Measurements from ENCODE around the gene PIF1.

The PIF1 gene, protein sequence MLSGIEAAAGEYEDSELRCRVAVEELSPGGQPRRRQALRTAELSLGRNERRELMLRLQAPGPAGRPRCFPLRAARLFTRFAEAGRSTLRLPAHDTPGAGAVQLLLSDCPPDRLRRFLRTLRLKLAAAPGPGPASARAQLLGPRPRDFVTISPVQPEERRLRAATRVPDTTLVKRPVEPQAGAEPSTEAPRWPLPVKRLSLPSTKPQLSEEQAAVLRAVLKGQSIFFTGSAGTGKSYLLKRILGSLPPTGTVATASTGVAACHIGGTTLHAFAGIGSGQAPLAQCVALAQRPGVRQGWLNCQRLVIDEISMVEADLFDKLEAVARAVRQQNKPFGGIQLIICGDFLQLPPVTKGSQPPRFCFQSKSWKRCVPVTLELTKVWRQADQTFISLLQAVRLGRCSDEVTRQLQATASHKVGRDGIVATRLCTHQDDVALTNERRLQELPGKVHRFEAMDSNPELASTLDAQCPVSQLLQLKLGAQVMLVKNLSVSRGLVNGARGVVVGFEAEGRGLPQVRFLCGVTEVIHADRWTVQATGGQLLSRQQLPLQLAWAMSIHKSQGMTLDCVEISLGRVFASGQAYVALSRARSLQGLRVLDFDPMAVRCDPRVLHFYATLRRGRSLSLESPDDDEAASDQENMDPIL

DNA sequence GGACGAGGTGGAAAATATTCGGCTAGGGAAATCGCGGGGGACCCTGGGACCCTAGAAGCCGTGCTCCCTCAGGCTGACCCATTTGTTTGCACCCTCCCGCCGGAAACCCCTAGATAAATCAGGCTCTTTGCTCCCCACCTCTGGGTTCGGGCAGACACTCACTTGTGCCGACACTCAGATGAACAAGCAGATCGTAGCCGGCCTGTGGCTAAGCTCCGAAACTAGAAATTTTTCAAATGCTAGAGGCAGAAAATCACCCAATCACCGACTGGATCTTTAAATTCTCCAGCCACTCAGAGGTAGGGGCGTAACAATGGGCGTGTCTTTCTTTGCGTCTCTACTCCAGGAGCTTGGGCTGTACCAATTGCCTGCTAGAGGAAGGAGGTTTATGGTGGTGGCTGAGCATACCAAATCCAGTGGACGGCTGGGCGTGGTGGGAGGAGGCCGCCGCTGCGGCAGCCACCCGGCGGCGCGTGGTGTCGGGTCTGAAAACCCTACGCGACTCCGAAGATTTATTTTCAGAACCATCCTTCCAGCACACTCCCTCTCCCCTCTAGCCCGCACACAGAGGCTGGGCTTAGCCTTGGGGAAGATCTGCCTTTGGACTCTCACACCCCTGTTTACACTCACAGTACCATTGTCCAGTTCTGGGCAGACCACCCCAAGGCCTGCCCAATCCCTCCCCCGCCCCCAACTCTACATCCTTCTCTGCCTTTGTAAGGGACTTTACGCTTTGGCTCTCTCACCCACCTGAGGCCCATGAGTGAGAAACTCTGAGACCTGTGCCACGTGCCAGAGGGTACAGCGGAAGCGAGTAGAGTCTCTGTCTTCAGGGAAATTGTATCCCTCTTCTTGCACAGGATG, at the start of gene PIF1:
Gene PIF1, minus strand, starts transcription at position 217 of the 864 bp plus-strand sequence. CDS start 1,312 bp downstream, outside the sequence.
- in situ Hi-C loops (cut with MboI; ENCODE audit: low sequenced_read_pairs) = no loop called here

DNA sequence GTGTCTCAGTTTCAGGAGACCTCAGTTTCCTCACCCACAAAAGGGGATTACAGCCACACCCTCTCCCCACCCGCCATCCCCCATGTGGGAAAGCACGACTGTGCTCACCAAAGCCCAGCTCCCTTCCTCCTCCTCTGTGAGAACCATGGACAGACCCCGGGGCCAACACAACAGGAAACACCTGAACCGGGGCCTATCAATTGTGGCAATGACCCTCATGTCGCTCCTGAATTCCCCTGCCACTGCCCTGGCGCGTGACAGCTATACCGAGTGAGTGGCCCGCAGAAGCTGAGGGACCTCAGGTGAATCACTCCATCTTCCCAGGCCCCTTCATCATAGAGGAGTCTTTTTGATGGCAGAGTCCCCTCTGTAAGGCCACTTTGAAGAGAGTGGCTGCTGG, 44.9 kb upstream of the PIF1 start:
- in situ Hi-C loops (cut with MboI; ENCODE audit: low sequenced_read_pairs) = no loop called here

DNA sequence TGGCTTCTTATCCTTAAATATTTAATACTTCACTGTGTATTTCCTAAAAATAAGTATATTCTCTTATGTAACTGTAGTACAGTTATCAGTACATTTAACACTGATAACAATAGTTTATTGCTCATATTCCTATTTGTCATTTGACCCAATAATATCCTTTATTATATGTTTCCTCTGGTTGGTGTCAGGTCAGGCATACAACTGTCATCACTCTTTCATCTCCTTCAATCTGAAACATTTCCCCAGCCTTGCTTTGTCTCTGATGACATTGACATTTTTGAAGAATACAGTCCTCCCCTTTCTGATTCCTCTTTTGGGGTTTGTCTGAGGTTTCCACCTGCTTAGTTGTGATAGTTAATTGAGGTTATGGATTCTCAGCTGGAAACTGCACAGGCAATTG, 44.1 kb upstream of the PIF1 start:
- in situ Hi-C loops (cut with MboI; ENCODE audit: low sequenced_read_pairs) = no loop called here

DNA sequence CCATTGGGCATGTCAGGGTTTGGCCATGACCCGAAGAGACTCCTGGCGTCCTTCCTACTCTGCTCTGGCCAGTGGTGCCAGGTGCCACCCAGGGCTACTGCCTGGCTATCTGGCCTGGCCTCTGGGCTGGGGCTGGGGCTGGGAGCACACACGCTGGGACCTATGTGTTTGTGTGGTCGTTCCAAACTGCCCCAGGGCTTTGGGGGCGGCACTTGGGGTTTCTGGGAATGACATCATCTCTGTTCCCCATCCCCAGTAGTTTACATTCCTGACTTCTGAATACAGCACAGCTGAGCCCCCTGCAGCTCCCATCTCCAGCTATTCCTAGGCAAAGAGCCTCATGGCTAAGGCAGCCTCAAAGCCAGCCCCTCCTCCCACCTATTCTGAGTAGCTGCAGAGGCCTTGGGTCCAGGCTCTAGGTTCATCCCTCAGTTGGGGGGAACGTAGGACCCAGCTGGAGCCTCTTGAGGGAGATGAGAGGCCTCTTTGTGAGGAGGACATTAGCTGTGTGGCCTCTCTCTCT, 40.6 kb upstream of the PIF1 start:
- in situ Hi-C loops (cut with MboI; ENCODE audit: low sequenced_read_pairs) = no loop called here

DNA sequence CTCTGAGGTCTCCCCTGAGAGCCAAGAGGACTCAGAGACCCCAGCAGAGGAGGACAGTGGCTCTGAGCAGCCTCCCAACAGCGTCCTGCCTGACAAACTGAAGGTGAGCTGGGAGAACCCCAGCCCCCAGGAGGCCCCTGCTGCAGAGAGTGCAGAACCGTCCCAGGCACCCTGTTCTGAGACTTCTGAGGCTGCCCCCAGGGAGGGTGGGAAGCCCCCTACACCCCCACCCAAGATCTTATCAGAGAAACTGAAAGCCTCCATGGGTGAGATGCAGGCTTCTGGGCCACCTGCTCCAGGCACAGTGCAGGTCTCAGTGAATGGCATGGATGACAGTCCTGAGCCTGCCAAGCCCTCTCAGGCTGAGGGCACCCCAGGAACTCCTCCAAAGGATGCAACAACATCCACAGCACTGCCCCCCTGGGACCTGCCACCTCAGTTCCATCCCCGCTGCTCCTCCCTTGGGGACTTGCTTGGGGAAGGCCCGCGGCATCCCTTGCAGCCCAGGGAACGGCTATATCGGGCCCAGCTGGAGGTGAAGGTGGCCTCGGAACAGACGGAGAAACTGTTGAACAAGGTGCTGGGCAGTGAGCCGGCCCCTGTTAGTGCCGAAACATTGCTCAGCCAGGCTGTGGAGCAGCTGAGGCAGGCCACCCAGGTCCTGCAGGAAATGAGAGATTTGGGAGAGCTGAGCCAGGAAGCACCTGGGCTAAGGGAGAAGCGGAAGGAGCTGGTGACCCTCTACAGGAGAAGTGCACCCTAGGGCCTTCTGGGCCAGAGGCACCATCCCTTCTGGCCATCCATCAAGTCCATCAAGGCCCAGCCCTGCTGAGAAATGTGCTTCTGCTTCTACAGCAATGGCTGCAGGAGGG, 39.9 kb upstream of the PIF1 start:
- in situ Hi-C loops (cut with MboI; ENCODE audit: low sequenced_read_pairs) = no loop called here

DNA sequence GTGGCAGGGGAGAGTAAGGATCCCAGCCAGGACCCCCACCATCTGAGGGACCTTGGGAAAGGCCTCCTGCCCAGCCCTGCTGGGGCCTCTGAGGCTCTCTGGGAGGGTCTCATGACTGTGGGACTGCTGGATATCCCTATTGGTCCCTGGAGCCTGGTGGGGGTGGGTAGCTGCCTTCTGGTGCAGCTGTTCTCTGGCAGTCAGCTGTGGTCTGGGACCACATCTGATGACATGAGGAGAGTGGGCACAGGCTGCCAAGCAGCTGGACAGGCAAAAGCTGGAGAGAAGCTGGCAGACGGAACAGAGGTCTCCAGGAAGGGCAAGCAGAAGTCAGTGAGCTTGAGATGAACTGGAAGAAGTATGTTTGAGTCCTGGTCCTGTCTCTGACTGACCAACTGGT, 38.6 kb upstream of the PIF1 start:
- in situ Hi-C loops (cut with MboI; ENCODE audit: low sequenced_read_pairs) = no loop called here

DNA sequence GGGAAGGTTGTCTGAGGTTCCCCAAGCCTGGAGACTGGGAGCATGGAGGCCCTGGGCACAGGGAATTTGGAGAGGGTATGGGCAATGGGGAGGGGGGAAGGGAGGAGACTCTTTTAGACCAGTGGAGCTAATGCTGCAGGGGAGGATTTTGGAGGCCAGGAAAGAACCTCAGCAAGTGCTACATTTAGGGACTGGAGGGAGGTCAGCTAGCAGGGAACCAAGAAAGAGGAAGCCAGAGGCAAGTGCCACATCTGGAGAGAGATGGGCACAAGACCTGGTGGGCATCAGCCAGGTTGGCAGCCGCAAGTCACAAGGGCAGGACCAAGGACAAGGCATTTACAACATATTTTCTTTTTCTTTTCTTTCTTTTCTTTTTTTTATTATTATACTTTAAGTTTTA, 37.0 kb upstream of the PIF1 start:
- in situ Hi-C loops (cut with MboI; ENCODE audit: low sequenced_read_pairs) = no loop called here

DNA sequence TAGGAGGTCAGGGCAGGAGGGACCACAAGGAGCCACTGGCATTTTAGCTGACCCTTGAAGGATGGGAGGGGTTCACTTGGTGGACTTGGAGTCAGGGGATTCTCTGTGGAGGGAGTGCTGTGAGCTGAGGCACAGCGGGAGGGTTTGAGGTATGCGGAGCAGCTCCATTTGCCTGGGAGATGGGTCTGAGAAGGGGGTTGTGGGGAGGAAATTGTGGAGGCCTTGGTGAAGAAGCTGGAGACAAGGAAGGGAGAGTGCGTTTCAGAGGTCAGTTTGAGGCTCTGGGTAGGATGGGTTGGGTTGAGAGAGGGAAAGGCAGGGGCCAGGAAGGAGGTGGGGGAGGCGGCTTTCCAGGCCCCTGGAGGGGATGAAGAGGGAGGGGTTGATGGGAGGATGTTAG, 36.5 kb upstream of the PIF1 start:
- in situ Hi-C loops (cut with MboI; ENCODE audit: low sequenced_read_pairs) = no loop called here

DNA sequence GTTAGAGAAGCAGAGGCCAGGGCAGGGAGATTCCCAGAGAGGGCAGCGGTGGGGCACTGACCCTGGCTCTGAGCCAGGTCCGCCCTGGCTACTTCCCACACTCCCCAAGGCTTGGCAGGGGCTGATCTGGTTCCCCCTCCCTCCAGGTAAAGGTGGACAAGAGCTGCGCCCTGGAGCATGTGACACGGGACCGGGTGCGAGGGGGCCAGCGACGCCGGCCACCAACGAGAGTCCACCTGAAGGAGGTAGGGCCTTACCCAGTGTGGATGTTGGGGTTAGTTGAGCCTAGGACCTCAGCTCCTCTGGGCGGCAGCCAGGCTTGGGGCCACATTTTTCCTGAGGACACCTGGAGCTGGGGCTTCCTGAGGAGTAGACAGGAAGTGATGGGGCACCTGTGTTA, 35.9 kb upstream of the PIF1 start:
- in situ Hi-C loops (cut with MboI; ENCODE audit: low sequenced_read_pairs) = no loop called here

DNA sequence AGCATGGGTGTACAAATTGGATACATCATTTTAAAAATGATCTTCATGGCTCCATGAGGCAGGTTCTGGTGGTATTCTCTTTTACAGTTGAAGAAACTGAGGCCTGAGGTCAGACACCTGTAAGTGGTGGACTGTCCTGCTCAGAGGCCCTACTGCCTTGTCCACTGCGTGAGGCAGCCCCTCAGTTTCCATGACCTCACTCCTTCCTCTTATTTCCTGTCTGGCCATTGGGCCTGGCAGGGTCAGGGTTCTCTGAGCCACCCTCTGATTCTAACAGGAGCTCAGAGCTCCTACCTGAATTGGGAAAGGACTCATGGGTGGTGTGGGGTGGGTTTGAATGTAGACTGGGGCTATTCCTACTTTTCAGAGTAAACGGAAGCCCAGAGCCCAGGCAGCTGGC, 33.8 kb upstream of the PIF1 start:
- in situ Hi-C loops (cut with MboI; ENCODE audit: low sequenced_read_pairs) = no loop called here

DNA sequence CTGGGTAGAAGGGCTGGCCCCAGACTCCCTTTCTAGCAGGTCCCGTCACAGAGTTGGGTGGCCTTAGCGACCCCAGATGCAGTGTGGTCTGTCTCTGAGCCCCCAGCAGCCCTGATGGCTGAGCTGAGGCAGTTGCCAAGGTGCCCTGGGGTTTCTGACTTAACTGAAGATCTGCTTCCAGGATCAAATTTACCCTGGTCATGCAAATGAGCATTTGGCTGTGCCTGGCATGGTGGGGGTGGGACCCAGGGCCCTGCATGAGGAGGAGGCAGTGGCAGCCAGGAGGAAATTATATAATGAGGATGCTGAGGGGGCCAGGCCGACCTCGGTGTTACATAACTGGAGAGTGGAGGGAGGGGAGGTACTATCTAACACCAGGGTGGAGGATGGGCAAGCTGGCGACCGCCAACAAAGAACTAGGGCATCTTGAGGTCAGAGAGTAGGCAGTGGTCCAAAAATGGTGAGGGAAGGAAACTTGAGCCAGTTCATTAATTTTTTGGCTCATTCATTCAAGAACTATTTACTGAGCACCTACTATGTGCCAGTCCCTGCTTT, 32.7 kb upstream of the PIF1 start:
- in situ Hi-C loops (cut with MboI; ENCODE audit: low sequenced_read_pairs) = no loop called here

DNA sequence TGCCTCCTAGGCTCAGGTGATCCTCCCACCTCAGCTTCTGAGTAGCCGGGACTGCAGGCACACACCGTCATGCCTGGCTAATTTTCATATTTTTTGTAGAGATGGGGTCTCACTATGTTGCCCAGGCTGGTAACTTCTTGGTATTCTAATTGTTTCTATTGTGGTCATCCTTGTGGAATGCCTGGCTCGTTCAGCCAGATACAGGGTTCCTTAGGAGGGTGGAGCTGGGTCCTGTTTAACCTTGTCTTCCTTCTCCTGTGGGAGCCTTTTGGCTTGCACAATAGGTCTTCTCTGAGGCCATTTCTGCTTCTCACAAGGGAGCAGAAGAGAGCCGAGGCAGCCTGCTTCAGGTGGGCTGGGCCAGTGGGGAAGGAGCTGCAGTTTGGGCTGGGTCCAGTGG, 32.0 kb upstream of the PIF1 start:
- in situ Hi-C loops (cut with MboI; ENCODE audit: low sequenced_read_pairs) = no loop called here

DNA sequence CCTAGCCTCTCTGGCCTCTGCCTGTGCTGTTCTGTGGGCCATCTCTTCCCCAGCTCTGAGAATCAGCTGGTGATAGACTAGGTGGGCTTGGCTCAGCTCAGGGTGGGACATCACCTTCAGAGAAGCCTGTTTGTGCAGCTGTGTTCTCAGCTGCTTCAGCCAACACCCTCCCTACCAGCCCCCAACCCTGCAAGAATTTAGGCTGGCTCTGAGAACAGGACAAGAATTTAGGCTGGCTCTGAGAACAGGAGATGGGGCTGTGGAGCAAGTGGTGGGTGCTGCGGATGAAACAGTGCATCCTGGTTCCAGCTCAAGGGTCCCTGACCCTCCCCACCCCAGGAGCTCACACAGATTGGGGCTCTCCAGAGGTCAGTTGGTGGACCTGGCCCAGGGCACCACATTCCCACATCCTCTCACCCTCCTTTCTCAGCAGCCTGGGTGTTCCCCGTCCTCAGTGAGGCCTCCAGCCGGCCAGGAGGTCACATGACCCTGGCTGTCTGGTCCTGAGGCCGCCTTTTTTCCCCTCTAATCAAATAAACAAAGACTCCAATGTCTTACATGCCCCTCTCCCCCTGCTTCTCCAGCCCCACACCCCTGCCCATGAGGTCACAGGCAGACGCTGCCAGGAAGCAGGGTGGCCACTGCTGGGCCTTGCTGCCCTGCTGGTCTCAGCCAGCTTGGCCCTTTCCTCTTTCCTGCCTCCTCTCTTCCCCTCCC, 31.1 kb upstream of the PIF1 start:
- in situ Hi-C loops (cut with MboI; ENCODE audit: low sequenced_read_pairs) = no loop called here

DNA sequence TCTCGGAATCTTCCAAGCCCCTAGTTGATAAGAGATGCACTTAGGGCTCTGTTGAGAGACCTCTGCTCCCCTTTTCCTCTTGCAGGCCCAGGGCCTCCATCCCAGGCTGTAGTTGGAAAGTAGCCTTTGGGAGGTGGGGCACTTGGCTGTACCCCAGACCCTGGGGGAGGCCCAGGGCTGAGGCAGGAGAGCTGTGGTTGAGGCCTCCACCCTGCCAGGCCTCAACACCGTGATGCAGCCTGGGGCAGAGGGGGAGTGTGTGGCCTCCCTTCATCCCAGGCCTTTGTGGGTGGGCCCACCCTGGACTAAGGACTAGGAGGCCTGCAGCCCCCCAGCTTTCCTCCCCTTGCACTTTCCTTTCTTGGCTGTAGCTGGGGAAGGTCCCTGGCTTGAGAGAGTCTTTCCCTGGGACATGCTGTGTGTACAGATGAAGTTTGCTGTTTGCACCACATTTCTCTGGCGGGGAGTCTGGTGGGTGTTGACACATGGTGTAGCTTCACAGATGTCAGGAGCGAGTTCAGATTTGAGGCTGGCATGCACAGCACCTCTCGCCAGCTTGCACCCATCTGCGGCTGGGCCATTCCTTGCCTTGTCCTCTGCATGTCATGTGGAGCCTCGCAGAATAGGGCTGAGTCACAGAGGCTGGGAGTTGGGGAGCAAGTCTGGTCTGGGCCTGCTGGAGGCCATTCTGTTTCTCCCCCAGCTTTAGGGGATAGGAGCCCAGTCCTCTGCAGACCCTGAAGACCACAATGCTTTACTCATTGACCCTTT, 29.9 kb upstream of the PIF1 start:
- in situ Hi-C loops (cut with MboI; ENCODE audit: low sequenced_read_pairs) = no loop called here

DNA sequence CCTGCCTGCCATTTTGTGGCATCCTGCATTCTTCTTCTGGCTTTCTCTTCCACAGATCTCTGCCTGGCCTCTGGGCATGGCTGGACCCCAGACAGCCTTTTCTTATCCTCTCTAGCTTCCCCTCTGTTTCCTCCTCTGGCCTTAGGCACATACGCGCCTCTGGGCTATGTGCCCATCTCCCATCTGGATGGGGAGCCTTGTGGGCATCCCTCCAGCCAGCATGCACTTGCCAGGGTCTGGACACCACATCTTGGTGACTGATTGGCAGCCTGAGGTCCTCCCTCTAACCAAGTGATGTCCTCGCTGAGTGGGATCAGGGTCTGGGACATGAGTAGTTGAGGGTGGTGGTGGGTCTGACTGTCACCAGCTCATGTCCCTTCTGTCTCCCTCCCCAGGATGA, 29.1 kb upstream of the PIF1 start:
- in situ Hi-C loops (cut with MboI; ENCODE audit: low sequenced_read_pairs) = no loop called here

DNA sequence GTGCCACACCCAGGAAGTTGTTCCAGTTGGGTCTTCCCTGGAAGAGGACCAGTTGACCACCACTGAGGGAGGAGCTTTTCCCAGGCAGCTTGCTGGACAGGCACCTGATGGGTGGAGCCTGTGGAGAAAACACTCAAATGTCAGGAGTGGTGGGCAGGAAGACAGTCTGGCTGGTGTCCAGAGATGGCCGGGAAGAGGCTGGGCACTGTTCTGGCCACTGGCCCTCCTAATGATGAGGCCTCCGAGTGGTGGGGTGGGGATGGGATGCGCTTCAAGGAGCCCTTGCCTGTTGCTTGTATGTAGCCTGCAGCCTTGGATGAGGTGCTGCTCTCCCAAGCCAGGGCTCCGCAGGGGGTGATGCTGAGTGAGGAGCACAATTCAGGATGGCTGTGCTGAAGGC, 28.6 kb upstream of the PIF1 start:
- in situ Hi-C loops (cut with MboI; ENCODE audit: low sequenced_read_pairs) = no loop called here

DNA sequence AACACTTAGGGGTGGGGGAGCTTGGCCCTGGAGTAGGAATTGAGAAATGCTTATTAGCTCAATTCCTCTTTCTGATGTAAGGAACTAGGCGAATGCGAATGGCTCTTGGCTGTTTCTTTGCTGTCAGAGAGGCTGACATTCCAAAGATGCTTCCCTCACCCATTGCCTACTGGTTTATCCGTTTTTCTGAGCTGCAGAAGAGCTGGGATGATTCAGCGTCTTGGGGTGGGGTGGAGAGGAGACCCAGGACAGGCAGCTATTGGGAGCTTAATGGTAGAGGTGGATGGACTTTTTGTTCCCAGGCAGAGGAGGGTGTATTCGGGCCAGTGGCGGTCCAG, 26.0 kb upstream of the PIF1 start:
- in situ Hi-C loops (cut with MboI; ENCODE audit: low sequenced_read_pairs) = no loop called here

DNA sequence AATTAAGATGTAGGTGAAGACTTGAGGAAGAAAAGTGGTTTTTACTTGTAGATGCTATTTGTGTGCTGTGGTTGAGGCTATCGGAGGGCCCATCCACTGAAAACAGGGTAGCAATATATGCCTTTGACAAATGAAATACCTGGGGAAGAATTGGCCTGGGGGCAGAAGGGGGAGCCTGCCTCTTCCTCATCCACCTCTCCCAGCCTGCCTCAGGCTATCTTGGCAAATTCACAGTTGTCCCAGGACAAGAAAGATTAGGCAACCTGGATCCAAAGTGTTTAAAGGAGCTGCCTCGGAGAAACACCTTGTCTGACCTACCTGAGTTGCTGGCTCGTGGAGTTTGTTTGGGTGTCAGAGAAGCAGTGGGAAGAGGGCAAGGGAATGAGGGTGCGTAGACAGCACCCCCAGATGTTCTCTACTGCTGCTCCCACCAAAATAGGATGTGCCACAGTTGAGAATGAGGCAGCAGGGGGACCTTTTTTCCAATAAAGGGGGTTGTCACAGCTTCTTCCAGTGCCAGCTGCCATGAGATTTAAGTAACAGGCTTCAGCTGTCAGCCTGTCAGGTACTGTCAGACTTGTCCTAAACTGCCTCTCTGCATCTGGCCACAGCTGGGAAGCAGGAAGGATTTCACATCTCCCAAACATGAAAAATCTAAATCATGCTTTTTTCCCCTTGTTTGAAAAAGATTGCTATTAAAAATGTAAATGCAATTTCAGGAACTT, 25.5 kb upstream of the PIF1 start:
- in situ Hi-C loops (cut with MboI; ENCODE audit: low sequenced_read_pairs) = no loop called here

Data from HL-60/S4 treated with retinoic acid at 250 ng/mL for 4 days and 3 days (cell line).